Measurements from ENCODE around the gene PRKX.
"Not testable (repeated sequence)": the region's sequence is repeated elsewhere in the genome, so short reads cannot be mapped to it uniquely, and the experiment has no call there.

Gene PRKX

GRCh38 chrX:3621414-3621813 lies 92.0 kb downstream of the PRKX start:
- Histone ChIP-seq H3K36me3 (peaks cover 92 to 98% (median 95%) of the 10 kb centered on the region in 11 experiments), H4K20me1 (peaks cover 11 to 51% (median 32%) of the 10 kb centered on the region in 11 experiments; a peak in 18 of 22 replicates), H3K4me3 (no peak overlapping the region), H3K27ac (no peak overlapping the region), H3K9ac (no peak overlapping the region), H3K9me3 (replicated peaks in 1 of 11) (0 out of 22 replicates have a peak, but pooled peaks cover 0 to 5% (median 0%) of the 10 kb centered on the region in 11 experiments), H3K4me2 (no peak overlapping the region), H3K4me1 (no peaks in the 10 kb centered on the region), H3K27me3 (no peaks in the 10 kb centered on the region)
- no peak for TF ChIP-seq Cebpa-rat (IDR thresholded peaks at IDR 0.05)

DNA sequence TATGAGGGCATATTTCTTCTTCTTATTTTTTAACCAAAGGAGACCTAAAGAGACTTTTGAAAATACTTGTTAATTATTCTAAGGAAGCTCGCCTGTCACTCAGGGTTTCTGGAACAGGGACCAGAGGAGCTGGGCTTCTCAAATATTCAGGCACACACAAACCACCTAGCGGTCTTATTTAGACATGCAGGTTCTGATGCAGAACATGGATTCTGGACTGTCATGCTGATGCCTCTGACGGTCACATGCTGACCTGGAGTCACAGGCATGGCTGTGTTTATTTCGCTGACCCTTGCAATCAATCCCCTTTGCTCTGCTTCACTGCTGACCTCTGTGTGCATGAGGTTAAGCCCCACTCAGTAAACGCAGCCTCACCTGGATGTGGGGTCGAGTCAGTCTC lies 101.7 kb downstream of the PRKX start:
- H3K27me3 ChIP-seq; H3K4me2 ChIP-seq; H3K27ac ChIP-seq; H3K4me1 ChIP-seq; H3K9ac ChIP-seq; H4K20me1 ChIP-seq; H3K9me3 ChIP-seq (replicated peaks in 1 of 11); H3K4me3 ChIP-seq: not testable (repeated sequence)
- H3K36me3 ChIP-seq: peaks cover 89 to 100% (median 96%) of the 10 kb centered on the region in 11 experiments

- TF ChIP-seq Cebpa-rat (IDR thresholded peaks at IDR 0.05): no peak
- peaks cover 80 to 96% (median 91%) of the 10 kb centered on the region in 11 experiments for H3K36me3 ChIP-seq
- H3K27ac ChIP-seq: no peak overlapping the region
- peaks cover 0 to 5% (median 0%) of the 10 kb centered on the region in 11 experiments; a peak in 1 of 22 replicates for H4K20me1 ChIP-seq
- H3K4me1 ChIP-seq: no peaks in the 10 kb centered on the region
- no peak overlapping the region for H3K4me2 ChIP-seq
- no peaks in the 10 kb centered on the region for H3K9me3 ChIP-seq (replicated peaks in 1 of 11)
- H3K4me3 ChIP-seq: no peak overlapping the region
- H3K27me3 ChIP-seq: no peaks in the 10 kb centered on the region
- no peak overlapping the region for H3K9ac ChIP-seq
Measured at GRCh38 chrX:3609810-3610209, 103.6 kb downstream of the PRKX start.

GRCh38 chrX:3603026-3603661 lies 110.3 kb downstream of the PRKX start:
- Histone ChIP-seq H4K20me1 (no peaks in the 10 kb centered on the region), H3K4me3 (no peak overlapping the region), H3K27ac (no peak overlapping the region), H3K4me2 (no peak overlapping the region), H3K4me1 (no peaks in the 10 kb centered on the region), H3K27me3 (no peaks in the 10 kb centered on the region), H3K9me3 (replicated peaks in 1 of 11) (peaks cover 0 to 2% (median 0%) of the 10 kb centered on the region in 11 experiments; a peak in 1 of 22 replicates), H3K36me3 (peaks cover 38 to 72% (median 56%) of the 10 kb centered on the region in 11 experiments), H3K9ac (no peak overlapping the region)
- TF ChIP-seq Cebpa-rat (IDR thresholded peaks at IDR 0.05): no peak

- no peak overlapping the region for H3K4me3 ChIP-seq
- H4K20me1 ChIP-seq: no peaks in the 10 kb centered on the region
- H3K27me3 ChIP-seq: no peaks in the 10 kb centered on the region
- H3K36me3 ChIP-seq: peaks cover 30 to 58% (median 47%) of the 10 kb centered on the region in 11 experiments; a peak in 21 of 22 replicates
- H3K9me3 ChIP-seq (replicated peaks in 1 of 11): peaks cover 0 to 7% (median 0%) of the 10 kb centered on the region in 11 experiments; a peak in 1 of 22 replicates
- H3K4me2 ChIP-seq: no peak overlapping the region
- H3K27ac ChIP-seq: no peak overlapping the region
- no peaks in the 10 kb centered on the region for H3K4me1 ChIP-seq
- TF ChIP-seq Cebpa-rat (IDR thresholded peaks at IDR 0.05): no peak
- H3K9ac ChIP-seq: no peak overlapping the region
Measured at GRCh38 chrX:3599802-3600430, 113.5 kb downstream of the PRKX start.

GRCh38 chrX:3598709-3599108 lies 114.7 kb downstream of the PRKX start:
- no peak for TF ChIP-seq Cebpa-rat (IDR thresholded peaks at IDR 0.05)
- Histone ChIP-seq H3K27ac (no peak overlapping the region), H3K4me1 (no peaks in the 10 kb centered on the region), H4K20me1 (no peaks in the 10 kb centered on the region), H3K4me2 (no peak overlapping the region), H3K9ac (no peak overlapping the region), H3K4me3 (no peak overlapping the region), H3K9me3 (replicated peaks in 1 of 11) (peaks cover 0 to 7% (median 0%) of the 10 kb centered on the region in 11 experiments; a peak in 1 of 22 replicates), H3K27me3 (no peaks in the 10 kb centered on the region), H3K36me3 (peaks cover 20 to 48% (median 41%) of the 10 kb centered on the region in 11 experiments)

- Histone ChIP-seq H3K27ac (no peak overlapping the region), H4K20me1 (no peaks in the 10 kb centered on the region), H3K27me3 (no peaks in the 10 kb centered on the region), H3K9me3 (replicated peaks in 1 of 11) (peaks cover 0 to 7% (median 0%) of the 10 kb centered on the region in 11 experiments; a peak in 1 of 22 replicates), H3K9ac (no peak overlapping the region), H3K4me2 (no peak overlapping the region), H3K4me3 (no peak overlapping the region), H3K36me3 (peaks cover 16 to 42% (median 36%) of the 10 kb centered on the region in 11 experiments), H3K4me1 (no peaks in the 10 kb centered on the region)
- TF ChIP-seq Cebpa-rat (IDR thresholded peaks at IDR 0.05): no peak
Measured at GRCh38 chrX:3598046-3598605, 115.3 kb downstream of the PRKX start.

- no peak for TF ChIP-seq Cebpa-rat (IDR thresholded peaks at IDR 0.05)
- H3K27ac ChIP-seq: no peak overlapping the region
- H3K4me3 ChIP-seq: no peak overlapping the region
- no peak overlapping the region for H3K4me2 ChIP-seq
- H3K9ac ChIP-seq: no peak overlapping the region
- no peaks in the 10 kb centered on the region for H4K20me1 ChIP-seq
- peaks cover 0 to 10% (median 0%) of the 10 kb centered on the region in 10 experiments; a peak in 3 of 20 replicates for H3K4me1 ChIP-seq
- H3K27me3 ChIP-seq: no peaks in the 10 kb centered on the region
- peaks cover 0 to 7% (median 0%) of the 10 kb centered on the region in 11 experiments; a peak in 4 of 22 replicates for H3K9me3 ChIP-seq (replicated peaks in 1 of 11)
- peaks cover 0 to 29% (median 17%) of the 10 kb centered on the region in 11 experiments; a peak in 16 of 22 replicates for H3K36me3 ChIP-seq
Measured at GRCh38 chrX:3592184-3592583, 121.3 kb downstream of the PRKX start.

DNA sequence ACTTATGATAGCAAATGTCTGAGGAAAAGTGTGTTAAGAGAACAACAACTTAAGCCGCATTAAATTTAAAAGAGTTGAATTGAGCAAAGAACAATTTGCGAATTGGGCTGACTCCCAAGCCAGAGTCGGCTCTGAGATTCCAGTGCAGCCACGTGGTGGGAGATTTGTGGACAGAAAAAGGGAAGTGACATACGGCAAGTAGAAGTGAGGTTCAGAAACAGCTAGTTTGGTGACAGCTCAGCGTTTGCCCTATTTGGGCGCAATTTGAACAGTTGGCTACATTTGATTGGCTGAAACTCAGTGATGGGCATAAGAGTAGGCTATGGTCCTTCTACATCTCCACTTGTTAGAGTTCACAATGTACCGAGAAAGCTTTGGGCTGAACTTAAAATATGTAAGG lies 124.0 kb downstream of the PRKX start:
- TF ChIP-seq Cebpa-rat (IDR thresholded peaks at IDR 0.05): no peak
- no peak overlapping the region for H3K9ac ChIP-seq
- H3K4me1 ChIP-seq: peaks cover 0 to 10% (median under 1%) of the 10 kb centered on the region in 10 experiments; a peak in 6 of 20 replicates

More for the DNA sequence above, 124.0 kb downstream of the PRKX start:
- Histone ChIP-seq H3K9me3 (replicated peaks in 1 of 11) (peaks cover 0 to 7% (median 0%) of the 10 kb centered on the region in 11 experiments; a peak in 4 of 22 replicates), H4K20me1 (no peaks in the 10 kb centered on the region), H3K4me3 (no peak overlapping the region), H3K36me3 (peaks cover 0 to 14% (median 6%) of the 10 kb centered on the region in 11 experiments; a peak in 7 of 22 replicates), H3K27ac (no peak overlapping the region), H3K4me2 (0 out of 22 replicates have a peak overlapping the region, but pooled peaks of 1 of the 11 experiments have one; percentile 22), H3K27me3 (no peaks in the 10 kb centered on the region)

All from BLaER1 treated with 17β-estradiol and CSF1 and Interleukin-3, amounts not matched to agents 10 nM and 100 nM (cell line).